ENCODE results near the gene SLC25A17.
"Not testable (repeated sequence)": the region's sequence is repeated elsewhere in the genome, so short reads cannot be mapped to it uniquely, and the experiment has no call there.

The SLC25A17 gene, protein sequence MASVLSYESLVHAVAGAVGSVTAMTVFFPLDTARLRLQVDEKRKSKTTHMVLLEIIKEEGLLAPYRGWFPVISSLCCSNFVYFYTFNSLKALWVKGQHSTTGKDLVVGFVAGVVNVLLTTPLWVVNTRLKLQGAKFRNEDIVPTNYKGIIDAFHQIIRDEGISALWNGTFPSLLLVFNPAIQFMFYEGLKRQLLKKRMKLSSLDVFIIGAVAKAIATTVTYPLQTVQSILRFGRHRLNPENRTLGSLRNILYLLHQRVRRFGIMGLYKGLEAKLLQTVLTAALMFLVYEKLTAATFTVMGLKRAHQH

DNA sequence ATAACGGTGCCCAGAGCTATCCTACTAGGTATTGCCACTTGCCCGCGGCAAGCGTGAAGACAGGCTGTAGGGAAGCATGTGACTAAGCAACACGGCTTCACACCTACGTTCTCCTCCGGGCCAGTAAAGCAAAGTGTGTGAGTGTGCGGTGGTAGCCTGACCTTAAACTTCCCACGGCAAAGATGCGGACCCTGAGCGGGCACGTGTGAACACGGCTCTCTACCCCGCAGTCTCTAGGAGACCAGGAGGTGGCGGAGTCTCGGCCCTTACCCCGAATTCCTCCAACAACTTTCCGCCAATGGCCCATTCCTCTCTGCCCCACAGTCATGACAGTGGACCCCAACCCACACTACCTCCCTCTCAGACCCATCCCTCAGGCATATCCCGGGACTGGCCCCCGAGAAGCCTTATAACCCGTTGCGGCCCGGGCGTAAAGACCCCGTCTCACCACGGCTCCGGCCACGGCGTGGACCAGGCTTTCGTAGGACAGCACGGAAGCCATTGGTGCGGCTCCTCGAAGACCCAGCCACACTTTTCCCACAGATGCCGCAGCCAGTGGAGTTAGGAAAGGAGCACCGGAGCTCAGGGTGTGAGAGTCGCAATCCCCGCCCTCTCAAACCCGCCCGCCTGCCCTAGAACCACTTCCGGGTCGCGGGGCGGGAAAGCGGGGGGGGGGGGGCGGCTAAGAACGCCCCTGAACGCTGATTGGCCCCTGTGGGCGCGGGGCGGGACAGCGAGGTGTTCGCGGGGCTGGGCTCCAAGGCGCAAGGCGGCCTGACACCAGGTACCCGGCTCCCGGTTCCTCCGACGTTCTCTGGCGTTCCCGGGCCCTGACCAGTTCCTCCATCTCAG, at the start of gene SLC25A17:
Gene SLC25A17 (minus strand): TSS at position 600 of the 852 bp plus-strand sequence. CDS start 98 bp downstream, at position 502.
- H2AFZ ChIP-seq (ENCODE audit: low read depth, low read length), result peak within 1 kb of the TSS; percentile 91
- no peaks in the 10 kb centered on the region for H3K27me3 ChIP-seq (ENCODE audit: low read depth, low read length)
- no peak for TF ChIP-seq EZH2phosphoT487 (IDR thresholded peaks at IDR 0.05; ENCODE audit: low read depth)
- TF ChIP-seq, protein P1, sequence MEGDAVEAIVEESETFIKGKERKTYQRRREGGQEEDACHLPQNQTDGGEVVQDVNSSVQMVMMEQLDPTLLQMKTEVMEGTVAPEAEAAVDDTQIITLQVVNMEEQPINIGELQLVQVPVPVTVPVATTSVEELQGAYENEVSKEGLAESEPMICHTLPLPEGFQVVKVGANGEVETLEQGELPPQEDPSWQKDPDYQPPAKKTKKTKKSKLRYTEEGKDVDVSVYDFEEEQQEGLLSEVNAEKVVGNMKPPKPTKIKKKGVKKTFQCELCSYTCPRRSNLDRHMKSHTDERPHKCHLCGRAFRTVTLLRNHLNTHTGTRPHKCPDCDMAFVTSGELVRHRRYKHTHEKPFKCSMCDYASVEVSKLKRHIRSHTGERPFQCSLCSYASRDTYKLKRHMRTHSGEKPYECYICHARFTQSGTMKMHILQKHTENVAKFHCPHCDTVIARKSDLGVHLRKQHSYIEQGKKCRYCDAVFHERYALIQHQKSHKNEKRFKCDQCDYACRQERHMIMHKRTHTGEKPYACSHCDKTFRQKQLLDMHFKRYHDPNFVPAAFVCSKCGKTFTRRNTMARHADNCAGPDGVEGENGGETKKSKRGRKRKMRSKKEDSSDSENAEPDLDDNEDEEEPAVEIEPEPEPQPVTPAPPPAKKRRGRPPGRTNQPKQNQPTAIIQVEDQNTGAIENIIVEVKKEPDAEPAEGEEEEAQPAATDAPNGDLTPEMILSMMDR (IDR thresholded peaks at IDR 0.05; ENCODE audit: low read depth, low read length), result peak; percentile 45
- peak within 1 kb of the TSS; percentile 92 for H3K4me2 ChIP-seq (ENCODE audit: low read length)
- H3K36me3 ChIP-seq (replicated peaks; ENCODE audit: low read depth, low read length), result peaks cover 20% of the 10 kb centered on the region
- H3K9me3 ChIP-seq (ENCODE audit: insufficient read depth, low read length), result no peaks in the 10 kb centered on the region
- H3K27ac ChIP-seq (ENCODE audit: low read length), result peak within 1 kb of the TSS; percentile 91
- peaks cover 36% of the 10 kb centered on the region for H3K4me1 ChIP-seq (ENCODE audit: low read length)
- H4K20me1 ChIP-seq (ENCODE audit: insufficient read depth, low read length), result peaks cover 2% of the 10 kb centered on the region
- H3K4me3 ChIP-seq (ENCODE audit: low read length), result peak within 1 kb of the TSS; percentile 99
- H3K9ac ChIP-seq (ENCODE audit: low read length), result peak within 1 kb of the TSS; percentile 97
- peaks cover 50% of the 10 kb centered on the region for H3K79me2 ChIP-seq (ENCODE audit: low read length)

DNA sequence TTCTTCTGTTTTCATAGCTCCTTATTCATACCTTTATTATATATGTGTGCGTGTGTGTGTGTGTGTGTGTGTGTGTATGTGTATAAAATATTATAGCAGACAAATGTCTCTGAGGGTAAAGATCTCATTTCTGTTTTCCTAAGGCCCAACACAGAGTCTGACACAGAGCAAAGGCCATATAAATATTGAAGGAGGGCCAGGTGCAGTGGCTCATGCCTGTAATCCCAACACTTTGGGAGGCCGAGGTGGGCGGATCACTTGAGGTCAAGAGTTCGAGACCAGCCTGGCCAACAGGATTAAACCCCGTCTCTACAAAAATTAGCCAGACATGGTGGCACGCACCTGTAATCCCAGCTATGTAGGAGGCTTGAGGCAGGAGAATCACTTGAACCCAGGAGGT, 49.2 kb upstream of the SLC25A17 start:
- H3K27me3 ChIP-seq (ENCODE audit: low read depth, low read length); H3K4me2 ChIP-seq (ENCODE audit: low read length); H2AFZ ChIP-seq (ENCODE audit: low read depth, low read length); H3K4me1 ChIP-seq (ENCODE audit: low read length); H3K9me3 ChIP-seq (ENCODE audit: insufficient read depth, low read length); H3K79me2 ChIP-seq (ENCODE audit: low read length); H3K27ac ChIP-seq (ENCODE audit: low read length); H4K20me1 ChIP-seq (ENCODE audit: insufficient read depth, low read length); H3K36me3 ChIP-seq (replicated peaks; ENCODE audit: low read depth, low read length); H3K9ac ChIP-seq (ENCODE audit: low read length); H3K4me3 ChIP-seq (ENCODE audit: low read length): not testable (repeated sequence)

DNA sequence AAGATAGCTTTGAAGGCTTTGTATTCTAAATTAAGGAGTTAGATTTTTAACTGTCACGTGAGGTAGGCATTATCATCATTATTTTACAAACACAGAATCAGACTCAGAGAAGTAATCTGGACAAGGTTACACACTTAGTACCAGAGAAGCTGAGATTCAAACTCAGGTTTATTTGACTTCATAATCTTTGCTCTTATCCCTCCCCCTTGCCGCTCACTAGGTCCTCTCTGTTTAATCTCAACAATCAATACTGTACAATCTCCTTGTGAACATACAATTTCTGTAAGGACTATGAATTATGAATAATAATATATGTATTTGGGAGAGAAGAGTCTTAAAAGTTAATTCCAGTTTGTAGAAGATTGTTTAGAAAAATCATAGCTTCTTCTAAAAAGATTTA, 48.0 kb upstream of the SLC25A17 start:
- H3K79me2 ChIP-seq (ENCODE audit: low read length), result peaks cover 16% of the 10 kb centered on the region
- peaks cover 11% of the 10 kb centered on the region for H3K4me1 ChIP-seq (ENCODE audit: low read length)
- no peak overlapping the region for H3K4me2 ChIP-seq (ENCODE audit: low read length)
- no peaks in the 10 kb centered on the region for H4K20me1 ChIP-seq (ENCODE audit: insufficient read depth, low read length)
- H3K36me3 ChIP-seq (replicated peaks; ENCODE audit: low read depth, low read length), result peaks cover 6% of the 10 kb centered on the region
- no peak overlapping the region for H2AFZ ChIP-seq (ENCODE audit: low read depth, low read length)
- H3K9ac ChIP-seq (ENCODE audit: low read length), result no peak overlapping the region
- H3K27me3 ChIP-seq (ENCODE audit: low read depth, low read length), result no peaks in the 10 kb centered on the region
- H3K27ac ChIP-seq (ENCODE audit: low read length), result no peak overlapping the region
- H3K4me3 ChIP-seq (ENCODE audit: low read length), result no peak overlapping the region
- TF ChIP-seq, protein P1 (IDR thresholded peaks at IDR 0.05; ENCODE audit: low read depth, low read length), result no peak
- TF ChIP-seq EZH2phosphoT487 (IDR thresholded peaks at IDR 0.05; ENCODE audit: low read depth), result no peak
- no peaks in the 10 kb centered on the region for H3K9me3 ChIP-seq (ENCODE audit: insufficient read depth, low read length)

DNA sequence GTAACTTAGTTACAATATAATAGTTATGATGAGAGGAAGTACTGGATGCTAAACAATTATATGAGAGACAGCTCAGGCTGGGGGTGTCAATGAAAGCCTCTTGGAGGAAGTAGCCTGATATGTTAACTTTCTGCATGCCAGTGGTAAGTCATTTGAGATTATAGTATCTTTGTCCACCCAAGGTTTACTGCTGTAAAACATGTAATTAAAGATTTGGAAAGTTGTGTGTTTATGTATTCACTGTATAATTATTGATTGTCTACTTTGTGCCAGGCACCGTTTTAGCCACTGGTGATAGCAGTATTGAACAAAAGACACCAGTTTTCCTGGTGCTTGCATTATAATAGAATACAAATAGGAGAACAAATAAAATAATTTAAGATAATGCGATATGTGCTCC, 43.4 kb upstream of the SLC25A17 start:
- Histone ChIP-seq H3K27ac (ENCODE audit: low read length) (no peak overlapping the region), H3K4me1 (ENCODE audit: low read length) (peaks cover 21% of the 10 kb centered on the region), H4K20me1 (ENCODE audit: insufficient read depth, low read length) (no peaks in the 10 kb centered on the region), H3K9ac (ENCODE audit: low read length) (no peak overlapping the region), H3K9me3 (ENCODE audit: insufficient read depth, low read length) (no peaks in the 10 kb centered on the region), H3K79me2 (ENCODE audit: low read length) (peaks cover 61% of the 10 kb centered on the region), H3K36me3 (replicated peaks; ENCODE audit: low read depth, low read length) (peaks cover 4% of the 10 kb centered on the region), H3K4me2 (ENCODE audit: low read length) (no peak overlapping the region), H3K27me3 (ENCODE audit: low read depth, low read length) (no peaks in the 10 kb centered on the region), H3K4me3 (ENCODE audit: low read length) (no peak overlapping the region), H2AFZ (ENCODE audit: low read depth, low read length) (no peak overlapping the region)
- no peak for TF ChIP-seq EZH2phosphoT487 (IDR thresholded peaks at IDR 0.05; ENCODE audit: low read depth)
- TF ChIP-seq, protein P1 (IDR thresholded peaks at IDR 0.05; ENCODE audit: low read depth, low read length), result no peak
